Measurements from ENCODE around the gene BDH1.

Gene BDH1

DNA sequence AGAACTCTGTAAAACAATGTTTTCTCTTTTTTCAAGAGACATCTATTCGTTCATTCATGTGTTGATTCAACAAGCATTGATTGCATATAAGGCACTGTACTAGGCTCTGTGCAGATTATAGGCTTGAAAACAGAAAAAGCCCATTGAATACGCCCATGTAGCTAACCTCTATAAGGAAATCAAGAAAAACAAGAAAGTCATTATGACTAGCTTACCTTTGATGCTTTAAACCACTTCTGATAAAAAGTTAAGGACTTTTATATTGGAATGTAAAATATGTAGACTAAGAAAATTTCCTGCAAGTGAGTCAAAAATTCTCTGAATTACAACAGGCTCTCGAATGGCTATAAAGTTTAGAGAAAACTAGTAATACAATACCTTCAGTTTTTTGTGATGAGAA, 92.5 kb downstream of the BDH1 start:
- ATAC-seq, result peak; percentile 4; the same call in 2 of the 3 replicates
- TF ChIP-seq TSHZ2 (CRISPR knock-in tag; IDR thresholded peaks at IDR 0.05) (no peak), ISL1 (CRISPR knock-in tag; IDR thresholded peaks at IDR 0.05) (0 out of 2 replicates have a peak, but pooled peaks have one; percentile 10)

GRCh38 chr3:197462808-197463207, 93.0 kb downstream of the BDH1 start:
- no peak for ATAC-seq
- TF ChIP-seq ARNTL (CRISPR knock-in tag; IDR thresholded peaks at IDR 0.05; ENCODE audit: borderline replicate concordance, low read depth) (no peak), ZNF8 (CRISPR knock-in tag; IDR thresholded peaks at IDR 0.05) (no peak), OSR1 (CRISPR knock-in tag; IDR thresholded peaks at IDR 0.05) (no peak), ISL1 (CRISPR knock-in tag; IDR thresholded peaks at IDR 0.05) (no peak), ESRRG (CRISPR knock-in tag; IDR thresholded peaks at IDR 0.05) (no peak), ZNF565 (CRISPR knock-in tag; conservative IDR thresholded peaks at IDR 0.05; ENCODE audit: low read depth) (no peak), BACH2 (CRISPR knock-in tag; IDR thresholded peaks at IDR 0.05; ENCODE audit: borderline replicate concordance) (no peak), PATZ1 (CRISPR knock-in tag; IDR thresholded peaks at IDR 0.05; ENCODE audit: borderline replicate concordance) (no peak), TOX (CRISPR knock-in tag; IDR thresholded peaks at IDR 0.05; ENCODE audit: borderline replicate concordance) (no peak), CREB5 (CRISPR knock-in tag; IDR thresholded peaks at IDR 0.05; ENCODE audit: low read depth) (no peak), TSHZ2 (CRISPR knock-in tag; IDR thresholded peaks at IDR 0.05) (no peak), ZNF70 (CRISPR knock-in tag; IDR thresholded peaks at IDR 0.05) (no peak), PPARA (CRISPR knock-in tag; IDR thresholded peaks at IDR 0.05; ENCODE audit: borderline replicate concordance) (no peak), TCF4 (CRISPR knock-in tag; IDR thresholded peaks at IDR 0.05; ENCODE audit: borderline replicate concordance) (no peak), RARB (CRISPR knock-in tag; IDR thresholded peaks at IDR 0.05) (no peak), CSDC2 (CRISPR knock-in tag; IDR thresholded peaks at IDR 0.05) (no peak), ZFP30 (CRISPR knock-in tag; IDR thresholded peaks at IDR 0.05) (no peak), GLIS3 (CRISPR knock-in tag; IDR thresholded peaks at IDR 0.05) (no peak), ZC3H10 (CRISPR knock-in tag; IDR thresholded peaks at IDR 0.05) (no peak)
- TF ChIP-seq, protein P1, sequence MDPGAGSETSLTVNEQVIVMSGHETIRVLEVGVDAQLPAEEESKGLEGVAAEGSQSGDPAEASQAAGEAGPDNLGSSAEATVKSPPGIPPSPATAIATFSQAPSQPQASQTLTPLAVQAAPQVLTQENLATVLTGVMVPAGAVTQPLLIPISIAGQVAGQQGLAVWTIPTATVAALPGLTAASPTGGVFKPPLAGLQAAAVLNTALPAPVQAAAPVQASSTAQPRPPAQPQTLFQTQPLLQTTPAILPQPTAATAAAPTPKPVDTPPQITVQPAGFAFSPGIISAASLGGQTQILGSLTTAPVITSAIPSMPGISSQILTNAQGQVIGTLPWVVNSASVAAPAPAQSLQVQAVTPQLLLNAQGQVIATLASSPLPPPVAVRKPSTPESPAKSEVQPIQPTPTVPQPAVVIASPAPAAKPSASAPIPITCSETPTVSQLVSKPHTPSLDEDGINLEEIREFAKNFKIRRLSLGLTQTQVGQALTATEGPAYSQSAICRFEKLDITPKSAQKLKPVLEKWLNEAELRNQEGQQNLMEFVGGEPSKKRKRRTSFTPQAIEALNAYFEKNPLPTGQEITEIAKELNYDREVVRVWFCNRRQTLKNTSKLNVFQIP (CRISPR knock-in tag; IDR thresholded peaks at IDR 0.05; ENCODE audit: borderline replicate concordance, low read depth), result no peak

DNA sequence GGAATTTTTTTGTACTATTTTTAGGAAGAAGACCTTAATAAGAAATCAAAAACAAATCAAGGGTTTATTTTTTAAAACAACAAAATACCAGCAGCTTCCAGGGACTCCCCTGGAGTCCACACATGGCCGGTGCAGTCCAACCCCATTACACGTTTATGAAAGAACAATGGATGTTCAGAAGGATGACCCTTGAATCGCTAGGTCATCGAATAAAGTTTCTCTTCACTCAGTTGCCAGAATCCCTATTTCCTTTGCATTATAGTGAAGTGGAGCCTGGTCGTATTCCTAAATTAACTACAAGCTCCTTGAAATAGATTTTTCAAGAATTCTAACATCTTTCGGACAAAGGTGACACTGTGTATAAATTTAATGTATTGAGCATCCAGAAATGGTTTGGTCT, 95.1 kb downstream of the BDH1 start:
- TF ChIP-seq GLIS3 (CRISPR knock-in tag; IDR thresholded peaks at IDR 0.05) (no peak), OSR1 (CRISPR knock-in tag; IDR thresholded peaks at IDR 0.05) (no peak), ISL1 (CRISPR knock-in tag; IDR thresholded peaks at IDR 0.05) (no peak), ZNF8 (CRISPR knock-in tag; IDR thresholded peaks at IDR 0.05) (no peak), BACH2 (CRISPR knock-in tag; IDR thresholded peaks at IDR 0.05; ENCODE audit: borderline replicate concordance) (no peak), SNAI2 (CRISPR knock-in tag; IDR thresholded peaks at IDR 0.05) (no peak), RARB (CRISPR knock-in tag; IDR thresholded peaks at IDR 0.05) (no peak), ZNF70 (CRISPR knock-in tag; IDR thresholded peaks at IDR 0.05) (no peak), PPARA (CRISPR knock-in tag; IDR thresholded peaks at IDR 0.05; ENCODE audit: borderline replicate concordance) (no peak), CREB5 (CRISPR knock-in tag; IDR thresholded peaks at IDR 0.05; ENCODE audit: low read depth) (no peak), ESRRG (CRISPR knock-in tag; IDR thresholded peaks at IDR 0.05) (no peak)
- no peak for ATAC-seq
